K562 treated with DMSO at 1 percent for 24 hours (cell line): Measurements from ENCODE around the gene ASS1. TPM values are rescaled to one million over a fixed set of nuclear protein-coding genes. Genes with fewer than 3 reads are reported as not detected.

Experiments used
- total RNA-seq: library from RNA; unstranded; fragments of 300-600 nt; gene quantifications from 2 replicates; pipeline ENCODE4 v1.2.3, GENCODE V29; 2022; ENCODE audit warnings: low read depth; ENCODE audit not compliant: insufficient read depth

ASS1 gene
- total RNA-seq, result 39.2 and 51.3 TPM in 2 replicates

GRCh38 chr9:130444565-130445221, at the start of gene ASS1:
Gene ASS1, plus strand, starts transcription at chr9:130444961. Its CDS starts 7,268 bp downstream, at chr9:130452229.

Other genes starting within 250 kb of the ASS1 start
- gene HMCN2, start 179.2 kb upstream of the ASS1 start, total RNA-seq, result 0.02 and 0.35 TPM in 2 replicates
- 30.2 and 32.5 TPM in 2 replicates for gene FUBP3, start 134.6 kb downstream of the ASS1 start, total RNA-seq
- gene PRDM12, start 219.6 kb downstream of the ASS1 start, total RNA-seq, result 0.24 and 0.27 TPM in 2 replicates
- gene EXOSC2, start 248.8 kb downstream of the ASS1 start, total RNA-seq, result 21.5 and 24.0 TPM in 2 replicates